HG03354 (cell line): Measurements from ENCODE around the gene NR3C2.

ENCODE experiments used
- ATAC-seq: cut with Tn5 transposase; IDR thresholded peaks from one replicate; pipeline ENCODE4 v1.9.1; 2021; ENCODE audit warnings: mild to moderate bottlenecking; ENCODE audit not compliant: unreplicated experiment, poor library complexity, severe bottlenecking

NR3C2 gene

GRCh38 chr4:148275266-148275665 is 166.9 kb downstream of the NR3C2 start:
- no peak for ATAC-seq

GRCh38 chr4:148273501-148273986 is 168.7 kb downstream of the NR3C2 start:
- no peak for ATAC-seq

- ATAC-seq, result no peak
Measured at GRCh38 chr4:148271166-148271565, 171.0 kb downstream of the NR3C2 start.

GRCh38 chr4:148270630-148271029 is 171.6 kb downstream of the NR3C2 start:
- ATAC-seq, result no peak

- no peak for ATAC-seq
Measured at GRCh38 chr4:148268835-148269234, 173.4 kb downstream of the NR3C2 start.

- no peak for ATAC-seq
Measured at GRCh38 chr4:148266921-148267320, 175.3 kb downstream of the NR3C2 start.

GRCh38 chr4:148266240-148266639 is 176.0 kb downstream of the NR3C2 start:
- ATAC-seq, result no peak

- no peak for ATAC-seq
Measured at GRCh38 chr4:148265627-148266026, 176.6 kb downstream of the NR3C2 start.

- no peak for ATAC-seq
Measured at GRCh38 chr4:148263802-148264201, 178.4 kb downstream of the NR3C2 start.

- no peak for ATAC-seq
Measured at GRCh38 chr4:148263127-148263526, 179.1 kb downstream of the NR3C2 start.

GRCh38 chr4:148261848-148262247 is 180.4 kb downstream of the NR3C2 start:
- no peak for ATAC-seq

- ATAC-seq, result no peak
Measured at GRCh38 chr4:148259841-148260240, 182.4 kb downstream of the NR3C2 start.

GRCh38 chr4:148258535-148258934 is 183.7 kb downstream of the NR3C2 start:
- no peak for ATAC-seq

GRCh38 chr4:148255344-148255720 is 186.9 kb downstream of the NR3C2 start:
- ATAC-seq, result no peak

GRCh38 chr4:148254621-148255343 is 187.4 kb downstream of the NR3C2 start:
- ATAC-seq, result no peak

GRCh38 chr4:148253768-148254167 is 188.4 kb downstream of the NR3C2 start:
- no peak for ATAC-seq

GRCh38 chr4:148248824-148249223 is 193.4 kb downstream of the NR3C2 start:
- no peak for ATAC-seq

- no peak for ATAC-seq
Measured at GRCh38 chr4:148245015-148245414, 197.2 kb downstream of the NR3C2 start.

- no peak for ATAC-seq
Measured at GRCh38 chr4:148243837-148244236, 198.4 kb downstream of the NR3C2 start.

GRCh38 chr4:148240241-148240640 is 202.0 kb downstream of the NR3C2 start:
- ATAC-seq, result no peak

GRCh38 chr4:148239494-148239985 is 202.7 kb downstream of the NR3C2 start:
- ATAC-seq, result no peak
